CD4-positive, alpha-beta T cell treated with Interleukin-4 for 4 hours (primary cell): Measurements from ENCODE around the gene CA11.
"Not testable (repeated sequence)": the region's sequence is repeated elsewhere in the genome, so short reads cannot be mapped to it uniquely, and the experiment has no call there.

ENCODE experiments used
- DNase-seq: peaks from one replicate; pipeline ENCODE4 v3.0.0-alpha.2; 2020

CA11 gene

DNA sequence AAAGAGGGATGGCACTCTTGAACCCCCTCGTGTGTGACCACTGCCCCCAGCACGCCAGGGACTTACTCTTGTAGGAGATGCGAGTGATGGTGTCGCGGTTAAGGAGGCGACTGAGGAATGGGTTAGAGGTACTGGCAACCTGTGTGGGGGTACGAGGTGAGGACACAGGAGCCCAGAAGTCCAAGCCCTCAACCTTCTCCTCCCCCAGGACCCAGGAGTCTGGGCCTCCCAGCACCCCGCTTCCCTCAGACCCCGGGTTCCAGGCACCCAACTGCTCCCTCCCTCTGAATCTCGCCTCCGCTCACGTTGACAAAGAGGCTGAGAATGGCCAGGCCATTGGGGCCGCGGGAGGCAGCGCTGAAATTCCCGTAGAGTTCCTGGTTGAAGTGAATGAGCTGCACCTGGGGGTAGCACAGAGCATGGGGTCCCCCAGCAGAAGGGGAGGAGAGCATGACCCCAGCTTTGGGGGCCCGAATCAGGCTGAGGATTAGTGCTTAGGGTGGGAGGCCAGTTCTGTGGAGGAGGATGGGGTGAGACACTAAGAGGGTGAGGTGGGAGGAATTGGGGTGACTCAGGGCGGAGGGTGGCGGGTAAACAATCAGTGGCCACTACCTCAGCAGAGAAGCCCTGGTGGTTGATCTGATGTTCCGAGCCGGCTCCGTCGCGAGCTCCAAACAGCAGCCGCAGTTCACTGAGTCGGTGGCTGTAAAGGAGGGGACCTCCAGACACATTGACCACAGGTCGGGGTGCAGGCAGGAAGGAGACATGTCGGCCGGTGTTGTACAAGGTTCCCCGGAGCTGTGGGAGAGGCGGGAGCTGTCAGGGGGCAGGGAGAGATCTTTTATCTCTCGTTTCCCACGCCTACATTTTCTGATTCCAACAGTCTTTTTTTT, 6.3 kb downstream of the CA11 start:
- peak; percentile 49 for DNase-seq

DNA sequence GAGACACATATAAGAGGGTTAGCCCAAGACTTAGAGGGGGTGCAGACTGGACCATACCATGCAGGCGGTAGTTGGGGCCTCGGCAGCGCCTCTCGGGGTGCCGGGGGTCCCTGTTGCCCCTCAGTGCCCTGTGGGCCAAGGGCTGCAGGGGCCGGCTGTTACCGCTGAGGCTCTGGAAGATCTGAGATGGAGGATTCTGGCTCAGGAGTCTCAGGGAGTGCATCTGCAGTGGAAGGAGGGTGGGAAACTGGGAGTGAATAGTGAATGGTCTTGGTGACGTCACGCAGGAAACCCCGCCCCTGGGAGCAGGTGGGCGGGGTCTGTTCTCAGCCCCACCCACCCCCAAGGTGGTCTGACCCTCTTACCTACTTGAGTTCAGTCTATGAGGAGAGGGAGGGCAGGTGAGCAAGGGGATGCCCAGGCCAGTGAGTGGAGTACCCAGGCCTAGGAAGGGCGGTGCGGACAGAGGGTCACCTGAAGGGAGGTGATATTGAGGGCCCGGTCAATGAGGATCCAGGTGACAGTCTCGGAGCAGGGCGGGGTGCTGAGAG, 7.1 kb downstream of the CA11 start:
- DNase-seq, result no peak

DNA sequence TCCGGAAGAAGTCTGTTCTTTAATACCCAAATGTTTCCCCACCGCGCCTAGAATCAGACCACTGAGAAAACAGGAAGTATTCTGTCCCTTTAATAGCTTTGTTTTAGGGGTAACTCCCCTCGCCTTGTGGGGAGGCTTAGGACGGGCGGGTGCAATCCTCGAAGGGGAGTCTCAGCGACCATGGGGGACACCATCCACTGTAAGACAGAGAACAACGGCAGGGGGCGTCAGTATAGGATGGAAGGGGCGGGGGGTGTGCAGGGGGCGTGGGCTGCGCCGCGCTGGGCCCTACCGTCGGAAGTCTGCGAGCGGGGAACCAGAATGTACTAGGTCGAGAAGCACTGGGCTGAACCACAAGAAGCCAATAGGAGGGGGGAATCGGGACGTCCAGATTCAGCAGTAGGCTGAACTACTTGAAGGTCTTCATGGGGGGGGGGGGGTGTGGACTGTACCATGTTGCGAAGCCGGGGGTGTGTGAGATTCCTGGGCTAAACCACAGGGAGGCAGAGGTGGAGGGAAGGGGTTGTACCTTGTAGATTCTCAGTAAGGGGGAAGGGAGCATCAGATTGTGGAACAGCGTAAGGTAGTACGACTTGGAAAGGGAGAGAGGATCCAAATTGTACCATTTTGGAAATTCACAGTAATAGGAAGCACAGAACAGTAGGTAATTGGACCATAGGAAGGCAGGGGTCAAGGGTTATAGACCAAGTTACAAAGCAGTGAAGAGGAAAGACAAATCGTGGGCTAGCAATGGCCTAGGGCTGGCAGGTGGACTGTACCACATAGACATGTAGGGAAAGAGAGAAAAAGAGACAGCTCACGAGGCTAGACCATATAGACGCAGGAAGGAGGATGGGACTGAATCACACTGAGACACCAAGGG, 7.8 kb downstream of the CA11 start:
- peak; percentile 96 for DNase-seq

DNA sequence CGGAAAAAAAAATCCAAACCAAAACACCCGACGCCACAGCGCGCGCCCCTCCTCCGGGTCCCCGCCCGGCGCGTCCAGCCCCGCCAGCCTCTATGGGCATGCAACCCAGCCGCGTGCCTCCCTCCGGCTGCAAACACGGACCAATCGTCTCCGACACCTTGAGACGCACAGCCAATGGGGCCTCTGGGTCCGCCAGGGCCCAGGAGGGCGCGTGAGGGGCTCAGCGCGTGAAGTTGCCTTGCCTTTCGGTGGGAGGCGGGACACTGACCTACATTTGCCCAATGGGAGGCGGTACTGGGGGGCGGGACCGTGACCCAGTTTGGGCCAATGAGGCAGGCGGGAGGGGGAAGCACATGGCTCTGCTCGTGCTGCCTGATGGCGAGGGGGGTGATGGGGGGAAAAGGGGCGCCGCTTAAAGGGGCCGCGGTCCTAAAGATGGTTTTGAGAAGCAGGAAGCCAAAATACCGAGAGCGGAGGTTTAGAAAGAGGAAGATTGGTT, 8.5 kb downstream of the CA11 start:
- peak; percentile 100 for DNase-seq

DNA sequence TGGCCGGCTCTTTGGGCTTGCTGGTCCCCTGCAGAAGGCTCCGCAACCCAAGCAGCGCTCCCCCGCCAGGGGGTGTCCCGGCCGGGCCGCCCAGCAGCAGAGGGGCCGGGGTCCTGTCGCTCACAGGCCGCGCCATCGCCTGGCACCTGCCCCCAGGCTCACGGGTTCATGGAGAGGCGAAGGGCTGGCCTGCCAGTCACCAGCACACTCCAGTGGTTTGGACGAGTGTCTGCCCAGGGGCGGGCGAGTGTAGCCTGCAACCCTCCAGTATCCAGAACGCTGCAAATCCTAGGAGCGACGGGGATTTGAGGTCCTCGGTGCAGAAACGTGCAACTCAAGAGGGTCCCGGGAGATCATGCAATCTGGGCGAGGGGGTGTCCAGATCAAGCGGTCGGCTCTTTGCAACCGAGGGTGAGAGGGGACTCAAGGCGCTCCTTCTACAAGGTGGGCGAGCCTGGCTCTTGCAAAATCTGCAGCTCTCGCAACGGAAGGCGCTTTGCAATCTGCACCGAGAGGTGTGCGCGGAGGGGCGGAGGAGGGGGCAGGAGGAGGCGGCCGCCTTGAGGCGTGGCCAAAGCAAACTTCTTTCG, 9.0 kb downstream of the CA11 start, which contains the start of gene DBP:
DBP (minus strand) TSS at position 521 of the 590 bp plus-strand sequence; CDS start at position 136, 385 bp downstream.
- no peak for DNase-seq

DNA sequence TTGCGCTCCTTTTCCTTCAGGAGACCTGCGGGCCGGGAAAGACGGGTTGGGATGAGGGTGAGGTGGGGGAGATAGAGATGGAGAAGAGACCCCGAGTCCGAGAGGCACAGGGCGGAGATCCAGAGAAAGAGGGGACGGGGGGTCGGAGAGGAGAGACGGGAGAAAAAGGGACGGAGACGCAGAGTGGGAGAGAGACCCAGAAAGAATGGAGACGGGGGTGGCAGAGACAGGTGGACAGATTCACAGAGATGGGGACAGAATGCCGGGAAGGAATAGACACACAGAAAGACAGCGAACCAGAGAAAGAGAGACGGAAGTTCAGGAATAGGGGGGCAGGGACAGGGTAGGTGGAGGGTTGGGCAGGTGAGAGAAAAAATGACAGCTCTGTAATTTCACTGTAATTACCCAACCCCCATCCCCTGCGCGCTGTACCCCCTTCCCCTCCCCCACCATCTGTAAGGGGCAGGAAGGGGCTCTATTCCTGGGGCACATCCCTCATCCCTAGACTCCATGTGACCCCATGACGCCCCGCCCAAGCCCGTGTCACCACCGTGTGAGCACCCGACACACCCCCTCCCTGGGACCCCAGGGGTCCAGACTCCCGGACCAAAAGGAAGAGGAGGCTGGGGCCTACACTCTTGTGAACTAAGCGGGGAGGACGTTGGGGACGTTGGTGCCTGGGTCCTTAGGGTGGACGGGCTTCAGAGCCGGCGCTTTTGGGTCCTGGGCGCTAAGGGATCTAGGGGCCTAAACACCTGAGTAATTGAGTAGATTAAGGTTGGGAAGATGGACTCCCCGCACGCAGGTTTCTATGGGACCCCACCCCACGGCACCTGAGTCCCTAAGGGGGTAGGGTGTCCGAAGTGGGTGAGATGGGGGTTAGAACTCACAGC, 9.8 kb downstream of the CA11 start:
- DNase-seq, result no peak

DNA sequence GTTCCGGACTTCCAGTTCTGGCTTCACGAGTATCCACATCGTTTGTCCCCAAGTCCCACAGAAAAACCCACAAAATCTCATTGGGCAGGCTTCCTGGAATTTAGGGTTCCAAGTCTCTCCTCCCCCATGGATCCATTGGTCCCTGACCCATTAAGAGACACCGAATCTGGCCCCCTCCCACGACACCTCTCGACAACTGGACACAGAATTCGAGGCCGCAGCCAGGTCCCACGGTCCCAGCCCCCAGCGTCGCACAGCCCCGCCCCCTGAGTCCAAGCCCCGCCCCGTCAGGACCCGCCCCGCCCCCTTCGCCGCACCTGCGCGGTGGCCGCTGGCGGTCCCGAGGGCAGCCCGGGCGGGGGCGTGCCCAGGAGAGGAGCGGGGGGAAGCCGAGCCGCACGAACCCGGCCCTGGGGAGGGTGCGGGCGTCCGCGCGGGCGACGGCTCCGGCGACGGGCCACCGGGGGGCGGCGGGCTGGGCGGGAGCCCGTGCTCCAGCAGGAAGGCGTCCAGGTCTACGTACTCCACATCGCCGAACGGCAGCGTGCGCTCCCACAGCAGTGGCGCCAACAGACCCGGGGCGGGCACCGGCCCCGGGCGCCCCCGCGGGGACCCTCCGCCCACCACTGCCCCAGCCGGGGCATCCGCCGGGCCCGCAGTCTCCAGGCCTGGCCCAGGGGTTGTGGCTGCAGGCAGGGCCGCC, 10.6 kb downstream of the CA11 start:
- DNase-seq, result peak; percentile 44

DNA sequence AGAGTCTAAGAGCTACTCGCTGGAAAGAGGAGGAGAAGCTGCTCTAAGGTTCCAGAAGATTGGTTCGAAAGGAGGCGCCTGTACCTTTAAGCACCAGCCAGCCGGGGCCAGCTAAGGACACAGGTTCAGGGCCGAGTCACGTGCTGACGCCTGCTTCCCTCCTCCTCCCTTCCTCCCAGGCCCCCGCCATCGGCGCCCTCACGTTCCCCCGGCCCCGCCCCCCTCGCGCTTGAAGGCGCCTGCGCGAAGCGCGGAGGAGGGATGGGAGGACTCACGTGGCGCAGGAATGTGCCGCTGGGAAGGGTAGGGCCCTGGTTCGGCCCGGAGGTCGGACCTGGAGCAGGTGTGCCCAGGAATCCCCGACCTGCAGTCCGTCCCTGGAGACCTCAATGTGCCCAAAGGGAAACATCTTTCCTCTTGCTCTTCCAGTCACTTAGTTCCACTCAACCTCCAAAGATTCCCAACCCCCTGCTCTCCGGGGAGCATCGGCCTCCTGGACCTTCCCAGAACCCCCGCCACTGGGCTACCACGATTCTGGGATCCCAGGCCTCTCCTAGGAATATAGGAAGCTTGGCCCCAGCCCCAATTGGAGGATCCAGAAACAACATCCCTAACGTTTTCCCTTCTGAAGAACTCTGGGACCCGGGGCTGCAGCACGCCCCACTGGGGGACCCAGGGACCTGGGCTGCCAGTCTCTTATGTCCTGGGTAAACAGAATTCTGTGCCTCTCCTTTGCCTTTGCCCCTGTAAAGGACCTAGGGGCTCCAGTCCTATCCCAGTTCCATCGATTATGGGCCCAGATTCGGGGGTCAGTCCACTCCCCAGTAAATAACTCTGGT, 11.3 kb downstream of the CA11 start:
- DNase-seq, result peak; percentile 92

DNA sequence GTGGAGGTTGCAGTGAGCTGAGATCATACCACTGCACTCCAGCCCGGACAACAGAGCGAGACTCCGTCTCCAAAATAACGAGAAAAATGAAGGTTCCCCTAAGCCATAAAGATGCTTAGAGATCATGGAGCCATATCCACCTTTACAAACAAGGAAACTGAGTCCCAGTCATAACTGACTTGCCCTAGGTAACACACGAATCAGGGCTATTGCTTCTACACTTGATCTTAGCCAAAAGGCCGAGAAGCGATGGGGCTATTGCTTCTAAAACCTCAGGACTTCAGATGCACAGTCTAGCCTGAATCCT, 12.0 kb downstream of the CA11 start:
- DNase-seq, result no peak

DNA sequence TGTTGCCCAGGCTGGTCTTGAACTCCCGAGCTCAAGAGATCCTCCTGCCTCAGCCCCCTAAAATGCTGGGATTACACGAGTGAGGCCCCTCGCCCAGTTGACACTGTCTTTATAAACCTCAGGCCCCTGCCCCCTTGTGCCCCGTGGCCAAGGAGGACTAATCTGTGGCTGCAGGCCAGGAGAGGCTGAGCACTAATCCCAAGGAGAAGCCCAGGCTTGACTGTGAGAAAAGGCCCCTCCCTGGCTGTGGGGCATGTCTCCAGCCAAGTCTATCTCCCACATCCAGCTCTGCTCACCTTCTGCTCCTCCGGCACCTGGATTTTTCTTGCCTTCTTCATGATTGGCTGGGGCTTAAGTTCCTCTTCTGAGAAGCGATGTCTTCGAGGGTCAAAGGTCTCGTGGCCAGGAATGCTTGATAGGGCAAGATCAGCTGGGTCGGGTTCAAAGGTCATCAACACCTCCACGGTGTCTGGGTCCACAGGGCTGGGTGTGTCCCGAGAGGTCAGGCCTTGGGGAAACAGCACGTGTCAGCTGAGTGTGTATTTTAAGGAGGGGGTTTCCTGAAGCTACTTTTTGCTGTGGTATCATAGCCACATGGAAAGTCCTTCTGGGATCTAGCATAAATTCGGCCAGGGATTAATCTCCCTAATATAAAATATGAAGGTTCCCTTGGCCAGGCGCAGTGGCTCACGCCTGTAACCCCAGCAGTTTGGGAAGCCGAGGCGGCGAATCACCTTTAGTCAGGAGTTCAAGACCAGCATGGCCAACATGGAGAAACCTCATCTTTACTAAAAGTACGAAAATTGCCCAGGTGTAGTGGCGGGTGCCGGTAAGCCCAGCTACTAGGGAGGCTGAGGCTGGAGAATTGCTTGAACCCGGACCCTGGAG, 12.6 kb downstream of the CA11 start:
- no peak for DNase-seq

DNA sequence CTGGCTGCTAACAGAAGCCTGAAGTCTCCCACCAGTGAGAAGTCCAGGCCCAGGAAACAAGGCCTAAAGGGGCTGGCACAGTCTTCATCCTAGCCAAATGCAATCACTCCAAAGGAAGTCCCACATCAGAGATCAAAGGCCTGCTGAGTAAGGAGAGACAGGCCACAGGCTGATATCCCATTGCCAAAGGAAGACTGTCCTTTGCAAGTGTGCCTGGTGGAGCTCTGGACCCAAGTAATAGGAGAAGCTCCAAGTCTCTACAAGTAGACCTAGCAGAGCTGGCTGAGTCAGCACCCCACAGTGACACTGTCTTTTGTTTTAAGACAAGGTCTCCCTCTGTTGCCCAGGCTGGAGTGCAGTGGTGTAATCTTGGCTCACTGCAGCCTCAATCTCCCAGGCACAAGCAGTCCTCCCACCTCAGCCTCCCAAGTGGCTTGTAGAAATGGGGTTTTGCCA, 13.3 kb downstream of the CA11 start:
- DNase-seq, result no peak

DNA sequence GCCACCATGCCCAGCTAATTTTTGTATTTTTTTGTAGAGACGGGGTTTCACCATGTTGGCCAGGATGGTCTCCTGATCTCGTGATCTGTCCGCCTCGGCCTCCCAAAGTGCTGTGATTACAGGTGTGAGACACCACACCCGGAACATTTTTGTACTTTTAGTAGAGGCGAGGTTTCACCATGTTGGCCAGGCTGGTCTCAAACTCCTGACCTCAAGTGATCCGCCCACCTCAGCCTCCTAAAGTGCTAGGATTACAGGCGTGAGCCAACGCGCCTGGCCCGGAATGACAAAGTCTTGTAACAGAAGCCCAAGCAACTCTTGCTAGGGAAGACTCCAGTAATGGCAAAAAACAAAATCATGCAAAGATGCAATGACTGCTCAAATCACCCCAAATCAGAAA, 13.7 kb downstream of the CA11 start:
- DNase-seq, result not testable (repeated sequence)

DNA sequence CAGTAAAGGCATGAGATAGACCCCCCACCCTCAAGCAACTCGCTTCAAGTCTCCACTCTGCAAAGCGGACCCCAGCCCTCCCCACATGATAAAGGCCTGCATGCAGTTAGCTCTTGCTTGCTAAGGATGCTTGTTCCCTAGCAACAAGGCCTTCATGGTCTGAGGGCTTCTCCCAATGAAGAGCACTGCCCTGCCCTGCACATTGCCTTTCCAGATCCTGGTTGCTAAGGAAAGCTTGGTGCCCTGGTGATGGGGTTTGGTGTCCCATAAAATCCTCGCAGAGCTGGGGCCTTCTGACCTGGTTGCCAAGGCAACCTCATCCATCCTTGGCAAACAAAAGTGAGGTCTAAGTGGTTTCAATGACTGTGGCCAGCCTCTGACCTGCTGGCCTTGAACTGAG, 14.8 kb downstream of the CA11 start:
- DNase-seq, result no peak

DNA sequence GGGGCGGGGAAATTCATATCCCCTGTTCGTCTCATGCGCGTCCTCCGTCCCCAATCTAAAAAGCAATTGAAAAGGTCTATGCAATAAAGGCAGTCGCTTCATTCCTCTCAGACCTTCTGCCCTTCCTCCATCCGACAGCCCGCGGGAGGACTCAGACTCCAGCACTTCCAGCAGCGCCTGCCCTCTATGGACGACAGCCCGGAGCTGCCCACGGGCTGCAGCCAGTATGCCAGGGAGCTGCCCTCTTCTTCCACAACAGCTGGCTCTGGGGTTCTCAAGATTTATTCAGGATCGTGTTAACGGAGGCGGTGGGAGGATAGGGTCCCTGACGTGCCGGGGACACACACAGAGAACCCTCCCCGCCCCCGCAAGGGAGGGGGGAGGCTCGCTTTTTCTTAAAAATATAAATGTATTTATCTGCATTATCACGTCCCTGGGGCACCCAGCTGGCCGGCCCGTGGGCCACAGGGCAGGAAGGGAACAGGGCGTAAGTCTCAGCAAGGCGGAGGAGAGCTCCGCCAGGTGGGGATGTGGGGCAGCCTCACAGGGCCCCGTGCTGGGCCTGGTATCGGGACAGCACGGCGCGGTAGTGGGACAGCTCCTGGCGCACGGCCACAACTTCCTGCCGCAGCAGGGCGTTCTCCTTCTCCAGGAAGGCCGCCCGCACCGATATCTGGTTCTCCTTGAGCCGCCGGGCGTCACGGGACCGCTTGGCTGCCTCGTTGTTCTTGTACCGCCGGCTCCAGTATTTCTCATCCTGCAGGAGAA, 15.5 kb downstream of the CA11 start:
- no peak for DNase-seq

DNA sequence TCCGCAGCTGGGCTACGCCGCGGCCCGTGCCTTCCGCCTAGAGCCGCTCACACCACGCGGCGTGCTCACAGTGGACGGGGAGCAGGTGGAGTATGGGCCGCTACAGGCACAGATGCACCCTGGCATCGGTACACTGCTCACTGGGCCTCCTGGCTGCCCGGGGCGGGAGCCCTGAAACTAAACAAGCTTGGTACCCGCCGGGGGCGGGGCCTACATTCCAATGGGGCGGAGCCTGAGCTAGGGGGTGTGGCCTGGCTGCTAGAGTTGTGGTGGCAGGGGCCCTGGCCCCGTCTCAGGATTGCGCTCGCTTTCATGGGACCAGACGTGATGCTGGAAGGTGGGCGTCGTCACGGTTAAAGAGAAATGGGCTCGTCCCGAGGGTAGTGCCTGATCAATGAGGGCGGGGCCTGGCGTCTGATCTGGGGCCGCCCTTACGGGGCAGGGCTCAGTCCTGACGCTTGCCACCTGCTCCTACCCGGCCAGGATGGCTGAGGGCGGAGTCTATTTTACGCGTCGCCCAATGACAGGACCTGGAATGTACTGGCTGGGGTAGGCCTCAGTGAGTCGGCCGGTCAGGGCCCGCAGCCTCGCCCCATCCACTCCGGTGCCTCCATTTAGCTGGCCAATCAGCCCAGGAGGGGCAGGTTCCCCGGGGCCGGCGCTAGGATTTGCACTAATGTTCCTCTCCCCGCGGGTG, 16.2 kb downstream of the CA11 start:
- no peak for DNase-seq

DNA sequence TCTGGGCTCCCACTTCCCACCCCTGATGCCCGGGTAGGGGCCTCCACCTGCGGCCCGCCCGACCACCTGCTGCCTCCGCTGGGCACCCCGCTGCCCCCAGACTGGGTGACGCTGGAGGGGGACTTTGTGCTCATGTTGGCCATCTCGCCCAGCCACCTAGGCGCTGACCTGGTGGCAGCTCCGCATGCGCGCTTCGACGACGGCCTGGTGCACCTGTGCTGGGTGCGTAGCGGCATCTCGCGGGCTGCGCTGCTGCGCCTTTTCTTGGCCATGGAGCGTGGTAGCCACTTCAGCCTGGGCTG, 16.7 kb downstream of the CA11 start:
- no peak for DNase-seq

DNA sequence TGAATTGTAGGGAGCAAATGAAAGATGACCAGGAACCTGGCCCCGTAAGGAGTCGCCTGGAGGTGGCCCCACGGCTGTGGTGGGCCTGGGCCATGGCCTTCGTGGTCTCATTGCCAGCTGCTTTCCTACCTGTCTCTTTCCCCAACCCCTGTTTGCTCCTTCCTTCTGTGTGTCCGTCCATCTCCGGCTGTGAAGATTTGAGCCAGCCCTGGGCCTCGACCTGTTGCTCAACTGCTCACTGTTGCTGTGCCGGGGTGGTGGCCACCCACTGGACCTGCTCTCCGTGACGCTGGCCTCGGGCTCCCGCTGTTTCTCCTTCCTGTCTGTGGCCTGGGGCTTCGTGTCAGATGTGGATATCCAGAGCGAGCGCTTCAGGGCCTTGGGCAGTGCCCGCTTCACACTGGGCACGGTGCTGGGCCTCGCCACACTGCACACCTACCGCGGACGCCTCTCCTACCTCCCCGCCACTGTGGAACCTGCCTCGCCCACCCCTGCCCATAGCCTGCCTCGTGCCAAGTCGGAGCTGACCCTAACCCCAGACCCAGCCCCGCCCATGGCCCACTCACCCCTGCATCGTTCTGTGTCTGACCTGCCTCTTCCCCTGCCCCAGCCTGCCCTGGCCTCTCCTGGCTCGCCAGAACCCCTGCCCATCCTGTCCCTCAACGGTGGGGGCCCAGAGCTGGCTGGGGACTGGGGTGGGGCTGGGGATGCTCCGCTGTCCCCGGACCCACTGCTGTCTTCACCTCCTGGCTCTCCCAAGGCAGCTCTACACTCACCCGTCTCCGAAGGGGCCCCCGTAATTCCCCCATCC, 17.3 kb downstream of the CA11 start:
- no peak for DNase-seq
